HG03442 (cell line): ENCODE data around the gene KLHL26.

Source experiments
- ATAC-seq: cut with Tn5 transposase; IDR thresholded peaks from one replicate; pipeline ENCODE4 v1.9.1; 2021; ENCODE audit warnings: mild to moderate bottlenecking, moderate library complexity; ENCODE audit not compliant: unreplicated experiment

Gene KLHL26

DNA sequence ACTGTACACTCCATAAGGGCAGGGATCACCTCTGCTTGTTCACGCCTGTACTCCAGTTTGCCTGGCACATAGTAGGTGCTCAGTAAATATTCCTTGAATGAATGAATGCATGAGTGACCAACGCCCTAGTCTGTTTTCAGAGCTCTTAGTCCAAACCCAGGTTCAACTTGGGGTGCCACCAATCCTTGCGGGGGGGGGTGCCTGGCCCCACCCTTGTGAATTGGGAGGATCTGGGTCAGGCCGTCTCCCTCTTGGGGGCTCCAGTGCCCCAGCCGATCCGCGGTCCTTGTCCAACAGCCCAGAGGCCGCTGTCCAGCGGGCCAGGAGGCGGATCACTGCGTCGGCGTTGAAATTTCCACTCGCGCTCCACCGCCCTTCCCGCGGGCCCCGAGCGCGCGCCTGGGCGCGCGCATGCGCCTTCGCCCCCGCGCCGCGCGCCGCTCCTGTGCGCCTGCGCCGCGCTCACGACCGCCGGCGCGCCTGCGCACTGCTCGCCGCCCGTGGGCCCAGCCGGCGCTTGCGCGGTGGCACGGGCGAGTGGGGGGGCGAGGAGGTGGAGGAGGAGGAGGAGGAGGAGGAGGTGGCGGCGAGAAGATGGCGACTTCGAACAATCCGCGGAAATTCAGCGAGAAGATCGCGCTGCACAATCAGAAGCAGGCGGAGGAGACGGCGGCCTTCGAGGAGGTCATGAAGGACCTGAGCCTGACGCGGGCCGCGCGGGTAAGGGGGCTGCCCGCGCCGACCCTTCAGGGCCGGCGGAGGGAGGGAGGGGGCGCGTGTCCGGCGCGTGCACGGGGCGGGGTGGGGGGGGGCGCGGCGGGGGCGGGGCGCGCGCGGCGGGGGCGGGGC, 46.5 kb downstream of the KLHL26 start, which contains the start of gene CRTC1:
Gene CRTC1, plus strand, starts transcription at position 572 of the 849 bp plus-strand sequence. Its CDS starts 23 bp downstream, at position 595.
- ATAC-seq: peak; percentile 73

- no peak for ATAC-seq
Observed at GRCh38 chr19:18683958-18684641, 47.3 kb downstream of the KLHL26 start.

DNA sequence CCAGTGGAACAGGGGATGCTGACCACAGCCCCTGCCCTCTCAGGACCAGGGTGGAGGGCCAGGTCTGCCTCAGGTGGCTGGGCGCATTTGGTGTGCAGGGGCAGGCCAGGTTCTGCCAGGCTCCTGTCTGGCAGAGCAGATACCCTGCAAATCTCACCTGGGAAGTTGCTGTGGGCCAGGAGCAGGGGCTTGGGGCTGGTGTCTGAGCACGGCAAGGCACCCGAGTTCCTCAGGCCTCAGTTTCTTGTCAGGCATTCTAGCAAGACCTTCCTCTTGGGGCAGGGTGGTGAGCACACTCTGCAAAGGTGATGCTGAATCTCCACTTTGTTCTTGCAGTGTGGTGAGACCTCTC, 47.8 kb downstream of the KLHL26 start:
- no peak for ATAC-seq

DNA sequence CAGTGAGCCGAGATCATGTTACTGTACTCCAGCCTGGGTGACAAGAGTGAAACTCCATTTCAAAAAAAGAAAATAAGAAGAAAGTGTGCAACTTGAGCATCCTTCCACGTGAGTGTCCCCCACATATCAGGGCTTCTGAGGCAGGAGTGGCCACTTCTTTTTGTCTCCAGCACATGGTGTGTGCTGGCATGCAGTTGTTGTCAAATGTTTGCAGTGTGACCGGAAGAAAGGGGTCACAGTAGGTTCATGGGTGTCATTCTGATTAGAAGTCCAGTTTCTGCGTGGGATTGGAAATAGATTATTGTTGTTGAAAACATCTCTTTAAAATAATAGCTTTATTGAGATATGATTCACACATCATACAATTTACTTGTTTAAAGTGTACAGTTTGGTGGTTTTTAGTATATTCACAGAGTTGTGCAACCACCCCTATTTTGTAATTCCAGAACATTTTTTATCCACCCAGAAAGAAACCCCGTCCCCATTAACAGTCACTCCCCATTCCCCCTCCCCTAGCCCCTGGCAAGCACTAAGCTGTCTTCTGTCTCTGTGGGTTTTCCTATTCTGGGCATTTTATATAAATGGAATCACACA, 48.9 kb downstream of the KLHL26 start:
- ATAC-seq: no peak

DNA sequence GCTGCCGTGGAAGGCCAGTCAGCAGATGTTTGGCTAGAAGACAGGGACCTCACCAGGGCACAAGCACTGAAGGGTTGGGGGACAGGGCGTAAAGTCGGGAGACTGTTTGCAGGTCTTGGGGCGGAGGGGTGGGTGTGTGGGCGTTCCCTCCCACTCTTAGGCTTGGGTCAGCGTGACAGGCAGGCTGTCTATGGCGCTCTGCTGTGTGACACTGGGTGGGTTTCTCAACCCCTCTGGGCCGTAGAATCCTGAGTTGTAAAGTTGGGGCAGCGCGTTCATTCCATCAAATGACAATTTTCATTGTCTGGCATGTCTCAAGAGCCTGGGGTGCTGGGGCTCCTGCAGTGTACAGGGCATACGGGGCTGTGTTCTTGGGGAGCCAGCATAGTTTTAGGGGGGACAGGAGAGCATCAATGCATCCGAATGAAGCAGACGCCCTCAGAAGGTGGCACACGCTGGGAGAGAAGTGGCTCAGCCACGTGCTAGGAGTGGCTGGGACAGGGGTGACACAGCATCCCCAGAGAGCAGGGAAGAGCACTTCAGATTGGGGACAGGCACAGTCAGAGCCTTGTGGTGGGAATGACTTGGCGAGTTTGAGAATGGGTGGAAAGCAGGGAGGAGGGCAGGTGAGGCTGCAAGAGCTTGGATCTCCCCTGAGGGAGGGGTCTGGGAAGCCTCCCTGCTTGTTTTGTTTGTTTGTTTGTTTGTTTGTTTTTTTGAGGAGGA, 51.1 kb downstream of the KLHL26 start:
- ATAC-seq: no peak

DNA sequence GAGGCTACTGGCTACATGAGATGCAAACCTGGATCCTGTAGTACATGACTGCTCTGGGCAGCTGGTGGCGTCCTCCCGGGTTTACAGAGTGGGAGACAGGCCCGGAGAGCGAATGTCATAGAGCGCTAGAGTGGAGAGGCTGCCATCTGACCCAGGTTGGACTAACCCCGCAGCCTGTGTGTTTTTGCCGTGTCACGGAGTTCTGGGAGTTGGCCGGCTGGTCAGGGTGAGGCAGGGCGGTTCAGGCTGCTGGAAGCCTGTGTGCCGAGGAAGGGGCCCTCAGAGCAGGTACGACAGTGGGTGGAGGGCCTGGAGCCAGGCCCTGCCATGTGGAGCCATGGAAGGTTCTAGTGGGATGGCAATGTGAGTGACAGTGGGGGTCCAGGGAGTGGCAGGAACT, 59.2 kb downstream of the KLHL26 start:
- no peak for ATAC-seq

GRCh38 chr19:18697680-18698079, 60.9 kb downstream of the KLHL26 start:
- no peak for ATAC-seq

DNA sequence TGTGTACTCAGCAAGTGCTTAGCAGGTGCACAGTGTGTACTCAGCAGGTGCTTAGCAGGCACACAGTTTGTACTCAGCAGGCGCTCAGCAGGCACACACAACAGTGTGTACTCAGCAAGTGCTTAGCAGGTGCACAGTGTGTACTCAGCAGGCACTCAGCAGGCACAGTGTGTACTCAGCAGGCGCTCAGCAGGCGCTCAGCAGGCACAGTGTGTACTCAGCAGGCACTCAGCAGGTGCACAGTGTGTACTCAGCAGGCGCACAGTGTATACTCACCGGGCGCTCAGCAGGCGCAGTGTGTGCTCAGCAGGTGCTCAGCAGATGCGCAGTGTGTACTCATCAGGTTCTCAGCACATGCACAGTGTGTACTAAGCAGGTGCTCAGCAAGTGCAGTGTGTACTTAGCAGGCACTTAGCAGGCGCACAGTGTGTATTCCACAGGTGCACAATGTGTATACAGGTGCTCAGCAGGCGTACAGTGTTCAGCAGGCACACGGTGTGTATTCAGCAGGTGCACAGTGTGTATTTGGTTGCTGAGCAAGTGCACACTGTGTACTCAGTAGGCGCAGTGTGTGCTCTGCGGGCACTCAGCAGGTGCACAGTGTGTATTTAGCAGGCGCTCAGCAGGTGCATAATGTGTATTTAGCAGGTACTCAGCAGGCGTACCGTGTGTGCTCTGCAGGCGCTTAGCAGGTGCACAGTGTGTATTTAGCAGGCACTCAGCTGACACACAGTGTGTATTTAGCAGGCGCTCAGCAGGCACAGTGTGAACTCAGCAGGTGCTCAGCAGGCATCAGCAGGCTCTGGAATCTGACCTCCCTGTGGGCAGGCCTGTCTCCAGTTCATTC, 61.7 kb downstream of the KLHL26 start:
- no peak for ATAC-seq

GRCh38 chr19:18699403-18700054, 62.7 kb downstream of the KLHL26 start:
- ATAC-seq: no peak

GRCh38 chr19:18700501-18701249, 63.8 kb downstream of the KLHL26 start:
- ATAC-seq: peak; percentile 49

- ATAC-seq: peak; percentile 7
Observed at GRCh38 chr19:18701250-18701608, 64.4 kb downstream of the KLHL26 start.

DNA sequence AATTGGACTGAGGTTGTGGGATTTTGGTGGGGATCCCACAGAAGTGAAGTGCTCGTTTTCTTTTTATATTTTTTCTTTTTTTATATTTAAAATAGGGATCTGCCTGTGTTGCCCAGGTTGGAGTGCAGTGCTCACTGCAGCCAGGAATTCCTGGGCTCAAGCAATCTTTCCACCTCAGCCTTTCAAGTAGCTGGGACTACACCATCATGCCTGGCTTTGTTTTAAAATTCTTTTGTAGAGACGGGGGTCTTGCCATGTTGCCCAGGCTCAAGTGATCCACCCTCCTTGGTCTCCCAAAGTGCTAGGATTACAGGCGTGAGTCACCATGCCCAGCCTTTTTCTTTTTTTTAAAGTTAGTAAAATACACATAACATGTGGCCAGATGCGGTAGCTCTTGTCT, 67.2 kb downstream of the KLHL26 start:
- ATAC-seq: no peak

GRCh38 chr19:18704971-18705370, 68.1 kb downstream of the KLHL26 start:
- no peak for ATAC-seq

- ATAC-seq: no peak
Observed at GRCh38 chr19:18708452-18709231, 71.8 kb downstream of the KLHL26 start.

DNA sequence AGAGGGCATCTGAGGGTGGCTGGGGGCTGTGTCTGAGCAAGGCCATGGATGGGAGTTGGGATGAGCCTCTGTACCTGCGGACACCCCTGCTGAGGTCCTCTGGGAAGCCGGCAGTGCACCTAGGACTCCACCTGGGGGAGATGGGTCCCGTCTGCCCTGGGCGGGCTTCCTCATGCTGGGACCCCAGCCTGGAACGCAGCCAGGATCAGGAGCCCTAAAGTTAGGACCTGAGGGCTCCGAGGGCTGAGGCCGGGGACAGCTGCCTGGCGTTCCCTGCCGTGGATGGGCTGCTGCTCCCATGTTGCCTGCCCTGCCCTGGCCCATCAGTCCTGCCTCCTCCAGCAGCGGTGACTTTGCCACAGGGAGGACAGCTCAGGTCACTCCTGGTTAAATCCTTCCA, 72.7 kb downstream of the KLHL26 start:
- ATAC-seq: no peak

- no peak for ATAC-seq
Observed at GRCh38 chr19:18710186-18710585, 73.4 kb downstream of the KLHL26 start.

DNA sequence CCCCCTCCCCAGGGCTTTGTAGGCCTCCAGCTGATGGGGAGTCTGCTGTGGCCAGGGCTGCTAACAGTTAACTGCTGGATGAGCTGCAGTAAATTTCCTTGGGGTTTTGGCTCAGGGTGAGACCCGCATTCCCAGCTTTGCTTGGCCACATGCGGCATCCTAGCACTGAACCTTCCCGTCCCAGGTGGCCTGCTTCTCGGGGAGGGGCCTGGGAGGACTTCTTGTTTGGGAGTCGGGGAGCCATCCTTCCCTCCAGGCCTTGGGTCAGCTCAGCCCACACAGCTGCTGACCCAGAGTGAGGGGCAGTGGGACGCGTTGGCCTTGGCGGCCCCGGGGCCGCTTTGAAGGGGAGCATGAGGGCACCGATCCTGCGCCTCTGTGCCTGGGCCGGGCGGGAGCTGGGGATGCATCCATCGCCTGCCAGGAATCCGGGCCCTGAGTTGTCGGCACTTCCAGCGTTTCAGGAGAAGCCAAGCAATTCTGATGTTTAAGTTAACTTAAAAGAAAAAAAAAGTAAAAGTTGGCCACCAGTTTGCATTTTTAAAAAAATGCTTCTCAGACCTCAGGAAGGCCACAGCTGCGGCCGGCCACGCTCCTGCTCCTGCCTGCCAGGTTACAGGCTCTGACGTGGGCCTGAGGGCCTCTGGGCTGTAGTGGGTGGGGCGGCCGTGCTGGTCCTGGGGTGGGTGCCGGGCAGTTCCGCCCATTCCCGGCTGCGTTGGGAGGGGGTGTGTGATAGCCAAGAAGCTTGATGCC, 74.3 kb downstream of the KLHL26 start:
- no peak for ATAC-seq

DNA sequence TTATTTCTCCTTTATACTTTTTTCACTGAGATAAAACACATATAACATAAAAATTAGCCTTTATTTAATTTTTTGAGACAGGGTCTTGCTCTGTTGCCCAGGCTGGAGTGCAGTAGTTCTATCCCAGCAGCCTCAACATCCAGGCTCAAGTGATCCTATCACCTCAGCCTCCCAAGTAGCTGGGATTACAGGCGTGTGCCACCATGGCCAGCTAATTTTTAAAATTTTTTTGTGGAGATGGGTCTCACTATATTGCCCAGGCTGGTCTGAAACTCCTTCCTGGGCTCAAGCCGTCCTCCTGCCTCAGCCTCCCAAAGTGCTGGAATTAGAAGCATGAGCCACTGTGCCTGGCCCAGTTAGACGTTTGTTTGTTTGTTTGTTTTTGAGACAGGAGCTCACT, 75.1 kb downstream of the KLHL26 start:
- ATAC-seq: no peak
